Hindlimb muscle (tissue), 1 donor: ENCODE data around the gene UBQLN2. TPM values are rescaled to one million over a fixed set of nuclear protein-coding genes. Genes with fewer than 3 reads are reported as not detected.
"Not testable (repeated sequence)": the region's sequence is repeated elsewhere in the genome, so short reads cannot be mapped to it uniquely, and the experiment has no call there.

Source experiments
- DNase-seq: peaks from one replicate; pipeline ENCODE4 v3.0.0-alpha.2; 2013
- polyA plus RNA-seq: library from polyadenylated mRNA; unstranded; fragments of 120-200 nt; gene quantifications from one replicate; pipeline ENCODE4 v1.2.1, GENCODE V29; 2013; ENCODE audit not compliant: insufficient read length

Gene UBQLN2
- 29.7 TPM for polyA plus RNA-seq

DNA sequence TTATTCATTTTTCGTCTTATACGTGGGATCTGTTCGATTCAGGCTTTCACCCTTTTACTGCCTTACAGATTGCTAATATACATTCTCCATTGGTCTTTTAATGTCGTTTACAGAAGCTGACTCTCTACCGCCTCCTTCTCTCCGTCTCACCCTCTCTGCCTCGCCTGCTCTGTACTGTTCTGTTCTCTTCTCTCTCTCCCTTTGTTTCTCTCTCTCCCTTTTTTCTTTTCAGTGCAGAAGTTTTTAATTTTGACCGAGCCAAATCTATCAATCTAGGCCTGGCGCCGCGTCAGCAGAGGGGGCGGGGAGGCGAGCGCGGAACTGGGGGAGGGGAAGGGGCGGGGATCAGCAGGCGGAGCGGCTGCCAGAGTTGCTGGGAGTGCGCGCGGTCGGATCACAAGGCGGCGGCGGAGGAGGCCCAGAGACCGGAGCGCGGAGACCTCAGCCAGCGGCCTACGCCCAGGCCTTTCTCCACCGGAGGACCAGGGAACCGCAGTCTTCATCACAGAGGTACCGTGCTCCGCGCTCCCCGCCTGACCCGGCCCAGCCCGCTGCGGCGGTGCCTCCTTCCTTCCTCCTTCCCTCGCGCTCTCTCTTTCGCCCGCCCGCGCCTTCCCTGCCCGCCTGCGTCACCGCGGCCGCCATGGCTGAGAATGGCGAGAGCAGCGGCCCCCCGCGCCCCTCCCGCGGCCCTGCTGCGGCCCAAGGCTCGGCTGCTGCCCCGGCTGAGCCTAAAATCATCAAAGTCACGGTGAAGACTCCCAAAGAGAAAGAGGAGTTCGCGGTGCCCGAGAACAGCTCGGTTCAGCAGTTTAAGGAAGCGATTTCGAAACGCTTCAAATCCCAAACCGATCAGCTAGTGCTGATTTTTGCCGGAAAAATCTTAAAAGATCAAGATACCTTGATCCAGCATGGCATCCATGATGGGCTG is at the start of gene UBQLN2:
UBQLN2 (plus strand) TSS at position 397 of the 931 bp plus-strand sequence; CDS start at position 644, 247 bp downstream.
- DNase-seq = peak; percentile 86

DNA sequence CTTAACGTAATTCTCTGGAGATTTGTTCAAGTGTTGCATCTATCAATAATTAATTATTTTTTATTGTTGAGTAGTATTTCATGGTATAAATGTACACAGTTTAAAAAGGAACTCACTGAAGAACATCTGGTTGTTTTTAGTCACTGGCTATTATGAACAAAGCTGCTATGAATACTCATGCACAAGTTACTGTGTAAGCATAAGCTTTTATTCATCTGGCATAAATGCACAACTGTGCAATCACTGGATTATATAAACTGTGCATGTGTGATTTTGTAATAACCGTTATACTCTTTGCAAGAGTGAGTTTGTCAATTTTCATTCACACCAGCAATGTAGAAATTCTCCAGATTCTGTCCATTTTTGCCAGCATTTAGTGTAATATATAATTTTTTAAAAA is 43.8 kb upstream of the UBQLN2 start:
- no peak for DNase-seq

DNA sequence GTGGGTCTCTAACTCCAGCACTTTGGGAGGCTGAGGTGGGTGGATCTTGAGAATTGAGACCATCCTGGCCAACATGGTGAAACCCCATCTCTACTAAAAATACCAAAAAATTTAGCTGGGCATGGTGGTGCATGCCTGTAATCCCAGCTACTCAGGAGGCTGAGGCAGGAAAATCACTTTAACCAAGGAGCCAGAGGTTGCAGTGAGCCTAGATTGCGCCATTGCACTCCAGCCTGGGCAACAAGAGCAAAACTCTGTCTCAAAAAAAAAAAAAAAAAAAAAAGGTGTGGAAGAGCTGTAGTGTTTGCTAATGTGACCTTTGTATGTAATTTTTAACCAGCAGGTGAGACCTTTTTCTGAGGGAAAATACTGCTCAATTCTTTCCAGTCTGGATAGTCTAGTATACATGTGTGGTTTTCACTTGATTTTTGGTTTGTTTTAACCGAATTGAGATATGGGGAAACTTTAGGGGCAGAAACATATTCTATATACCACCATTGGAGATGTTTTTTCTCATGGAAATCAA is 33.9 kb upstream of the UBQLN2 start:
- DNase-seq = not testable (repeated sequence)

DNA sequence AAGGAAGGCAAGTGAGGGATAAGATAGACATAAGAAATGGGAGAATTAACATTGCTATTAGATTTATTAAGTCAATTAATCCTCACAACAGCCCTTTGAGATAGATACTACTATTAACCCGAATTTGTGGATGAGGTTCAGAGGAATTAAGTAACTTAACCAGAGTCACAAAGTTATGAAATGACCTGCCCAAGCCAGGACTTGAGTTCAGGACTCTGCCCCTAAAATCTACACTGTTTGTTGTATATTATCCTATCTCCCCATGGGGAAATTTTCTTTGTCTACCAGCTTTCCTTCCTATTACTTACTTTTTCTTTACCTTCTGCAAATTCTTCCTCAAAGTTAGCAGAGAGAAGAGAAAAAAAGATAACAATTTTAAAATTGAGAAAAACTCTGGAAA is 33.4 kb upstream of the UBQLN2 start:
- no peak for DNase-seq

DNA sequence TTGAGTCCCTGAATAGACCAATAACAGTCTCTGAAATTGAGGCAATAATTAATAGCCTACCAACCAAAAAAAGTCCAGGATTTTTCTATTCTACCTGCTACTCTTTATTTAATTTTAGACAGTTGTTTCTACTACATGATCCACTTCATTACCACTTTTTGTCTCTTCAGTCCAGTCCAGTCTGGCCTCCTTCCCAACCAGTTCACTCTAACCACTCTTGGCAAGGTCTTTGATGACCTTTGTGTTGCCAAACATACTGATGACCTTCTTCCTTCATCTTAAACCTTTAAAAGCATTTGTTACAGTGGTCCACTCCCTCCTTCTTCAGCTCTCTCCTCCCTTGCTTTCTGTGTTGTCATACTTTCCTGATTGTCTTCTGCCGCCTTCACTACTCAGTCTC is 12.8 kb upstream of the UBQLN2 start:
- no peak for DNase-seq

DNA sequence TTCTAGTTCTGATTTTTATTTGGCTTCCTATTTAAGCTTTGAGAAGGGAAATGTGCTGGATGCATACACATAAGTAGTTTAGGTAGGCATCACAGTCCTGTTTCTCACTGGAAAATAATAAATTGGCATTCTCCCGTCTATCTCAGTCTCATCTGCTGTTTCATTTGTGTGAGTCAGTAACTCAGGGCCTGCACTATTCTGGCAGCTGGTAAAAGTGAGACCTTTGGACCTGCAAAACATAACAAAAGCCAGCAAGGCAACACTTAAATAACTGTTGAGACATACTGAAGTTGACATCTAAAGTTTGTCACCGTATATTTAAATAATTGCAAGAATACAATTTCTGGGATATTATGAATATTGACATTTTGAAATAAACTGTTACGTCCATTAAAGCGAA is 8.6 kb upstream of the UBQLN2 start:
- no peak for DNase-seq

DNA sequence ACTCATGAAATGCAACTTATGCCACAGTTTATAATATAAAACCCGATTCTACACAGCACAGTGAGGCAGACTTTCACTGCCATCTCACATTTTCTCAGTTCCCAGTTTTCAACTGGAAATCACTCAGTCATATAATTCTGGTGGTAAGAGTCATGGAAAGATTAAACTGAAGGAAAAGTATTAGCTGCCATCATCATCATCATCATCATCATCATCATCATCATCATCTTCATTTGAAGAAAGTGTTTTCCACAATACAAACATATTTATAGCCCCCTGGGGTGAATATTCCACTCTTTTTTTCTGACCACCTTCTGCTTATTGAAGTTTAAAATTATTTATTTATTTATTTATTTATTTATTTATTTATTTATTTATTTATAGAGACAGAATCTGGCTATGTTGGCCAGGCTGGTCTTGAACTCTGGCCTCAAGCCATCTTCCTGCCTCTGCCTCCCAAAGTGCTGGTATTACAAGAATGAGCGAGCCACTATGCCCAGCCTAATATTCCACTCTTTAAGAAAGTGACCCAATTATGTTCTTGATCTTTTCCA is 6.0 kb upstream of the UBQLN2 start:
- DNase-seq = no peak

DNA sequence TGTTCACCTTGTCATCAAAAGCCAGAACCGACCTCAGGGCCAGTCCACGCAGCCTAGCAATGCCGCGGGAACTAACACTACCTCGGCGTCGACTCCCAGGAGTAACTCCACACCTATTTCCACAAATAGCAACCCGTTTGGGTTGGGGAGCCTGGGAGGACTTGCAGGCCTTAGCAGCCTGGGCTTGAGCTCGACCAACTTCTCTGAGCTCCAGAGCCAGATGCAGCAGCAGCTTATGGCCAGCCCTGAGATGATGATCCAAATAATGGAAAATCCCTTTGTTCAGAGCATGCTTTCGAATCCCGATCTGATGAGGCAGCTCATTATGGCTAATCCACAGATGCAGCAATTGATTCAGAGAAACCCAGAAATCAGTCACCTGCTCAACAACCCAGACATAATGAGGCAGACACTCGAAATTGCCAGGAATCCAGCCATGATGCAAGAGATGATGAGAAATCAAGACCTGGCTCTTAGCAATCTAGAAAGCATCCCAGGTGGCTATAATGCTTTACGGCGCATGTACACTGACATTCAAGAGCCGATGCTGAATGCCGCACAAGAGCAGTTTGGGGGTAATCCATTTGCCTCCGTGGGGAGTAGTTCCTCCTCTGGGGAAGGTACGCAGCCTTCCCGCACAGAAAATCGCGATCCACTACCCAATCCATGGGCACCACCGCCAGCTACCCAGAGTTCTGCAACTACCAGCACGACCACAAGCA is 898 bp downstream of the UBQLN2 start:
- peak; percentile 29 for DNase-seq

DNA sequence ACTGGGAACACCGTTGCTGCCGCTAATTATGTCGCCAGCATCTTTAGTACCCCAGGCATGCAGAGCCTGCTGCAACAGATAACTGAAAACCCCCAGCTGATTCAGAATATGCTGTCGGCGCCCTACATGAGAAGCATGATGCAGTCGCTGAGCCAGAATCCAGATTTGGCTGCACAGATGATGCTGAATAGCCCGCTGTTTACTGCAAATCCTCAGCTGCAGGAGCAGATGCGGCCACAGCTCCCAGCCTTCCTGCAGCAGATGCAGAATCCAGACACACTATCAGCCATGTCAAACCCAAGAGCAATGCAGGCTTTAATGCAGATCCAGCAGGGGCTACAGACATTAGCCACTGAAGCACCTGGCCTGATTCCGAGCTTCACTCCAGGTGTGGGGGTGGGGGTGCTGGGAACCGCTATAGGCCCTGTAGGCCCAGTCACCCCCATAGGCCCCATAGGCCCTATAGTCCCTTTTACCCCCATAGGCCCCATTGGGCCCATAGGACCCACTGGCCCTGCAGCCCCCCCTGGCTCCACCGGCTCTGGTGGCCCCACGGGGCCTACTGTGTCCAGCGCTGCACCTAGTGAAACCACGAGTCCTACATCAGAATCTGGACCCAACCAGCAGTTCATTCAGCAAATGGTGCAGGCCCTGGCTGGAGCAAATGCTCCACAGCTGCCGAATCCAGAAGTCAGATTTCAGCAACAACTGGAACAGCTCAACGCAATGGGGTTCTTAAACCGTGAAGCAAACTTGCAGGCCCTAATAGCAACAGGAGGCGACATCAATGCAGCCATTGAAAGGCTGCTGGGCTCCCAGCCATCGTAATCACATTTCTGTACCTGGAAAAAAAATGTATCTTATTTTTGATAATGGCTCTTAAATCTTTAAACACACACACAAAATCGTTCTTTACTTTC is 1.8 kb downstream of the UBQLN2 start:
- DNase-seq = peak; percentile 20

DNA sequence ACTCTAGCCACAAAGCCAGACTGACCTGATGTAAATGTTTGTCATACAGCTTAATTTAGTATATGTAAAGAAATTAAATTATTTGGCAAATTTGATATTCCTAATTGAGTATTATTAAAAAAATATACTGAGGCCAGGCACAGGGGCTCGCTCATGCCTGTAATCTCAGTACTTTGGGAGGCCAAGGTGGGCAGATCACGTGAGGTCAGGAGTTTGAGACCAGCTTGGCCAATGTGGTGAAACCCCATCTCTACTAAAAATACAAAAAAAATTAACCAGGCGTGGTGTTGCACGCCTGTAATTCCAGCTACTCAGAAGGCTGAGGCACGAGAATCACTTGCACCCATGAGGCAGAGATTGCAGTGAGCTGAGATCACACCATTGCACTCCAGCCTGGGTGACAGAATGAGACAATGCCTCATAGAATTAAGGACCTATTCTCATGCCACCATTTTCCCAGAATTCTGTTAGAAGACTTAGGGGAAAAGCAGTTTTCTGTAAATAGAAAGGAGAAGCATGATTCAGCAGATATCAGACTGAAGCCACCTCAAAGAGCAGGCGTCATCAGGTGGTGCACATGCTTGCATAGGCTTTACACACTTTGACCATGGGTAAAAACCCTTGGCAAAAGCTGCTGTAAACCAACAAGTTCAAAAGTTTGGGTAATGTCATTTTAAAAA is 6.1 kb downstream of the UBQLN2 start:
- DNase-seq = no peak

DNA sequence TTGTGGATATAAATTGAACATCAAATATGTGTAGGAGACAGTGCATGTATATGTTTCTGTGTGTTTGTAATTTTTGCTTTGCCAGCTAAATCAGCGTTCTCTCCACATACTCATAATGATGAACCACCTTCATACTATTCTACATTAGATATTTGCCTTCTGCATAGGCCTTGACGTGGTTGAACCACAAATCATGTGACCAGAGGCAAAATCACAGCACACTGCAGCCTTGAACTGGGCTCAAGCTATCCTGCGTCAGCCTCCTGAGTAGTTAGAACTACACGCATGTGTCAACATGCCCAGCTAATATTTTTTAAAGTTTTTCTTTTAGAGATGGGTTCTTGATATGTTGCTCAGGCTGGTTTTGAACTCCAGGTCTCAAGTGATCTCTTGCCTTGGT is 9.5 kb downstream of the UBQLN2 start:
- no peak for DNase-seq

DNA sequence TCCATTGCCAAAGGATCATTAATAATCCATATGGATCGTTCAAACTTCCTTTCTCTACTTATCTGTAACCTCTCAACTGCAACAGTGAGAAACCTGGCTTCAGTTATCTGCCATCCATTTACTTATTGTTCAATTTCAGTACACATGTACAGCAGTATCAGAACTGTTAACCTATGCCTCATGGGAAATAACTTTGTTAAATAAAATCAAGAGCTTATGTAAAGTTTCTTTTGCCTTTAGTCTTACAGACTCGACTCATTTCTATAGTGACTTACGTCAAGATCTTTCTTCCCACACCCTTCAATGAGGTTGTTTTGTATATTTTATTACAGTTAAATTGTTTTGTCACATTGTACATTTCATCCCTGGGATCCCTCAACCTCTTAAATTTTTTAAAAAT is 11.4 kb downstream of the UBQLN2 start:
- no peak for DNase-seq

DNA sequence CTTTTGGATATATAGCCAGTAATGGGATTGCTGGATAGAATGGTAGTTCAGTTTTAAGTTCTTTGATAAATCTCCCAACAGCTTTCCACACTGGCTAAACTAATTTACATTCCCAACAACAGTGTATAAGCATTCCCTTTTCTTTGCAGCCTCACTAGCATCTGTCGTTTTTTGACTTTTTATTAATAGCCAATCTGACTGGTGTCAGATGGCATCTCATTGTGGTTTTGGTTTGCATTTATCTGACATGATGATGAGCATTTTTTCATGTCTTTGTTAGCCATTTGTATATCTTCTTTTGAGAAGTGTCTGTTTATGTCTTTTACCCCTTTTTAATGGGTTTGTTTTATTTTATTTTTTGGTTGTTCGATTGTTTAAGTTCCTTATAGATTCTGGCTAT is 13.3 kb downstream of the UBQLN2 start:
- no peak for DNase-seq

DNA sequence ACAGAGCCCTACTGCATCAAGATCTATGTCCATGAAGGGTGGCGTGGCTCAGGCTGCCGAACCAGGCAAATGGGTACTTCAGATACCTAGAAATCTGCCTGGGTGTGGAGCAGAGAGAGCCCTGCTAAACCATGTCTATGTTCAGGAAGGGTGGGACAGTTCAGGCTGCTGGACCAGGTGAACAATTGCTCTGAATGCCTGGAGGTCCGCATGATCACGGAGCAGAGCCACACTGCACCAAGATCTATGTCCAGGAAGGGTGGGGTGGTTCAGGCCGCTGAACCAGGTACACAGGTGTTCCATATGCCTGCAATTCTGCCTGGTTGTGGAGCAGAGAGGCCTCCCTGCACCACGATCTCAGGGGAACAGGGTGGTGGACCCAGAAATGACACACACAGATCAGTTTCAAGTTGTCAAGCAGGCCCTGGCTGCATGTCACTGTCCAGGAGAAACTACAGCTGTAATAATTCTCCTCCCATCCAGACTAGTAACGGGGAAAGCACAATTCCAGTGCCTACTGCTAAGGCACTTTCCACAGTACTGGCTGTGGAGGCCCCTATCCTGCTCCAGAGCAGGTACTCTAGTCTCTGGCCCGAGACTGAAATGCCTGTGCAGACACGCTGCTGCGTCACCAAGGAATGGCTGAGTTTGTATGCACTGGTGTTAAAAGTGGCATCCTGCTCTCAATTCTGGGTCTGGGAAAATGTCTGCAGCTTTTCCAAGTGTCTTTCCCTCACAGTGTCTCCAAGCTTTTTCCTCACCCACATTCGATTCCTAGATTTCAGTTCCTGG is 25.2 kb downstream of the UBQLN2 start:
- no peak for DNase-seq

DNA sequence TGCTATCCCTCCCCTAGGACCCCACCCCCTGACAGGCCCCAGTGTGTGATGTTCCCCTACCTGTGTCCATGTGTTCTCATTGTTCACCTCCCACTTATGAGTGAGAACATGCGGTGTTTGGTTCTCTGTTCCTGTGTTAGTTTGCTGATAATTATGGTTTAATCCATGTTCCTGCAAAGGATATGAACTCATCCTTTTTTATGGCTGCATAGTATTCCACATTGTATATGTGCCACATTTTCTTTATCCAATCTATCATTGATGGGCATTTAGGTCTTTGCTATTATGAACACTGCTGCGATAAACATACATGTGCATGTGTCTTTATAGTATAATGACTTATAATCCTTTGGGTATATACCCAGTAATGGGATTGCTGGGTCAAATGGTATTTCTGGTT is 28.4 kb downstream of the UBQLN2 start:
- not testable (repeated sequence) for DNase-seq

DNA sequence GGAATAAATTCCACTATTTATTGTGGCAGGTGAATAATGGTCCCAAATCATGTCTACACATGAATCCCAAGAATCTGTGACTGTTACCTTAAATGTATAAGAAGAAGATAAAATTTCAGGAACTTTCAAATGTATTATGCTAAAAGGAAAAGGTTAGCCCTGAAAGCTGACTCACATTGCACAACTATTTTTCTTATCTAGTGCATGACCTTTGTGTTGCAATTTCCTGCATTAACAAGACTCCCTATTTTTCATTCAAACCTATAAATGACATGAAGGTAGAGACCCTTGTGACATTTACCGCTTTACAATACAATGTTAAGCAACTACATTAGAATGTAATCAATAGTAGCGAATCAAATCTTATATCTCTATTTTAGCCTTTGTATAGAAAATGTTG is 36.7 kb downstream of the UBQLN2 start:
- no peak for DNase-seq

DNA sequence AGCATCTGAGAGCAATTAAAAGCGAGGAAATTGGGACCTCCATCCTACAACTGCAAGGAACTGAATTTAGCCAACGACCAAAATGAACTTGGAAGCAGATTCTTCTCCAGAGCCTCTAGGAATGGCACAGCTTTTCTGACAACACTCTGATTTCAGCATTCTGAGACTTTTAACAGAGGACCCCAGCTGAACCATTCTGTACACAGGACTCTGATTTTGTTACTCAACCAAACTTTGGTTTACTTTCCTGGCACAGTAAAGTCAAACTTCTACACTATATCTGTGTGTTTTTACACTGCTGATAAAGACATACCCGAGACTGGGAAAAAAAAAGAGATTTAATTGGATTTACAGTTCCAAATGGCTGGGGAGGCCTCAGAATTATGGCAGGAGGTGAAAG is 37.6 kb downstream of the UBQLN2 start:
- no peak for DNase-seq

DNA sequence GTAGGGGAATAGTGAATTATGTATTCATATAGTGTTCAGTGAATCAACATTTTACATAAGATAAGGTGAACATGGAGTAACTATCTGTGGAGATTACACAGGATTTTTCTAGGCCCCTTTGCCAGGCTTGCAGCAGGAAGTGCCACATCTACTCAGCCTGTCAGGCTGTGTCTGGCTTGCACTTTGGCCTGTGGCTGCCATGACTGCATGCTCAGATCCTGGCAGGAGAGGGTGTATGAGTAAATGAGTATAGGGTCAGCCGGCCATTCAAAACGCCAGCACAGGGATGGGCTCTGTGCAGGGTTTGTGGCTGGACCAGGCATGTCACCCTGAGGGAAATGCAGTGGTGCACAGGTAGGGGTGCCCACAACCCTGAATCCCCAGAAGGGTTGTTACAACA is 51.9 kb downstream of the UBQLN2 start:
- no peak for DNase-seq
